B cell (primary cell): ENCODE results near the gene TRAP1. TPM values are rescaled to one million over a fixed set of nuclear protein-coding genes. Genes with fewer than 3 reads are reported as not detected.

ENCODE experiments used
- ATAC-seq: fragments of 200-7000 bp; cut with Tn5 transposase; one replicate; pipeline ENCODE4 v1.10.0; 2021; ENCODE audit warnings: low read depth, mild to moderate bottlenecking, moderate number of reproducible peaks, moderate library complexity
- CTCF ChIA-PET: fragments of 350-600 bp; sonication (Branson Sonifier 250); formaldehyde crosslinking; loops from one replicate; lab custom pipeline; 2021; ENCODE audit warnings: antibody characterized with exemption, inconsistent platforms; lab: Charles Lee
- POLR2A ChIA-PET: fragments of 350-600 bp; sonication (Branson Sonifier 250); formaldehyde crosslinking; loops from one replicate; lab custom pipeline; 2021; ENCODE audit warnings: antibody characterized with exemption; lab: Charles Lee
- DNase-seq: peaks from one replicate; pipeline ENCODE4 v3.0.0; 2013
- H2AFZ ChIP-seq: 2 replicates; pipeline ENCODE4 v1.6.1; 2012; ENCODE audit warnings: mild to moderate bottlenecking, low read depth, low read length; ENCODE audit not compliant: insufficient read depth, poor library complexity, severe bottlenecking
- H3K27ac ChIP-seq, 2 donors: 1 replicate in 1 of 2; 2 replicates in 1 of 2; pipeline ENCODE4 v1.5.1; 2012 to 2013; ENCODE audit warnings: low read length in 2 of 2, mild to moderate bottlenecking in 2 of 2, moderate library complexity in 1 of 2
- H3K27me3 ChIP-seq, 4 experiments: fragments of 200-600 bp in 1 of 4; sonication (generic) in 1 of 4; replicated peaks in 1 of 4; 1 replicate in 2 of 4; 2 replicates in 2 of 4; pipeline versions ENCODE4 v1.6.1 to v1.7.0; 2013 to 2016; ENCODE audit warnings: low read length in 3 of 4, mild to moderate bottlenecking in 2 of 4, mixed read lengths in 1 of 4, moderate library complexity in 1 of 4; ENCODE audit not compliant: insufficient read depth in 4 of 4, control insufficient read depth in 3 of 4; ENCODE audit errors: control extremely low read depth in 1 of 4
- H3K36me3 ChIP-seq, 2 experiments: replicated peaks in 1 of 2; 1 replicate in 1 of 2; 2 replicates in 1 of 2; pipeline versions ENCODE4 v1.6.1 to v1.7.1; 2013; ENCODE audit warnings: low read length in 1 of 2; ENCODE audit not compliant: insufficient read depth in 2 of 2, control insufficient read depth in 1 of 2; ENCODE audit errors: control extremely low read depth in 1 of 2, extremely low read depth in 1 of 2
- H3K4me1 ChIP-seq, 2 donors: fragments of 200-600 bp in 1 of 2; sonication (generic) in 1 of 2; 1 replicate in 1 of 2; 2 replicates in 1 of 2; pipeline versions ENCODE4 v1.5.1 to v1.6.1; 2013 to 2017; ENCODE audit warnings: low read length in 2 of 2; ENCODE audit not compliant: control insufficient read depth in 2 of 2, insufficient read depth in 2 of 2
- H3K4me2 ChIP-seq: replicated peaks from 2 replicates; pipeline ENCODE3; 2012; ENCODE audit warnings: mild to moderate bottlenecking, low read depth, low read length; ENCODE audit not compliant: poor library complexity, severe bottlenecking
- H3K4me3 ChIP-seq, 5 experiments: fragments of 200-600 bp in 1 of 5; sonication (generic) in 1 of 5; 1 replicate in 3 of 5; 2 replicates in 2 of 5; pipeline versions ENCODE4 v1.5.1 to v1.7.0; 2011 to 2016; ENCODE audit warnings: low read length in 4 of 5, mild to moderate bottlenecking in 4 of 5, low read depth in 2 of 5, control low read depth in 1 of 5, moderate library complexity in 1 of 5; ENCODE audit not compliant: insufficient read depth in 1 of 5; ENCODE audit errors: control extremely low read depth in 1 of 5, extremely low read depth in 1 of 5
- H3K79me2 ChIP-seq: fragments of 200-600 bp; sonication (generic); one replicate; pipeline ENCODE4 v1.6.0; 2016; ENCODE audit warnings: low read length; ENCODE audit not compliant: control insufficient read depth, insufficient read depth
- H3K9ac ChIP-seq: fragments of 200-600 bp; sonication (generic); 2 replicates; pipeline ENCODE4 v1.6.1; 2017; ENCODE audit warnings: mild to moderate bottlenecking, low read length, moderate library complexity
- H3K9me3 ChIP-seq, 3 donors: one replicate each; pipeline versions ENCODE4 v1.6.1 to v1.7.1; 2013; ENCODE audit warnings: low read length in 2 of 3; ENCODE audit not compliant: control insufficient read depth in 2 of 3, insufficient read depth in 1 of 3; ENCODE audit errors: control extremely low read depth in 1 of 3
- H4K20me1 ChIP-seq: 2 replicates; pipeline ENCODE4 v1.6.0; 2012; ENCODE audit warnings: mild to moderate bottlenecking, low read length; ENCODE audit not compliant: insufficient read depth, control insufficient read depth, poor library complexity, severe bottlenecking
- H3K27ac Mint-ChIP-seq: one replicate; pipeline ENCODE4 v1.8.0; 2021; ENCODE audit warnings: mixed read lengths
- H3K27me3 Mint-ChIP-seq: one replicate; pipeline ENCODE4 v1.8.0; 2021; ENCODE audit warnings: mixed read lengths
- H3K4me1 Mint-ChIP-seq: one replicate; pipeline ENCODE4 v1.8.0; 2021; ENCODE audit warnings: mixed read lengths
- H3K4me3 Mint-ChIP-seq: one replicate; pipeline ENCODE4 v1.8.0; 2021; ENCODE audit warnings: mixed read lengths
- H3K9me3 Mint-ChIP-seq: one replicate; pipeline ENCODE4 v1.8.0; 2022; ENCODE audit warnings: mixed read lengths; ENCODE audit not compliant: insufficient read depth
- EZH2 ChIP-seq: IDR thresholded peaks from 2 replicates; pipeline ENCODE4 v1.6.1; 2012; ENCODE audit warnings: borderline replicate concordance, low read depth, mild to moderate bottlenecking, moderate library complexity, low read length; ENCODE audit not compliant: insufficient read depth, poor library complexity, severe bottlenecking
- WGBS: methylation state at CpG from one replicate; pipeline ENCODE4 v1.1.5; 2013; ENCODE audit warnings: missing lambda C conversion rate; ENCODE audit not compliant: insufficient coverage; 5-methylcytosine and 5-hydroxymethylcytosine counted together
- intact Hi-C: fragments of 100-400 bp; cut with micrococcal nuclease; formaldehyde crosslinking; loops from one replicate; pipeline ENCODE4 v1.10.0; 2022
- polyA plus RNA-seq: library from polyadenylated mRNA; depleted of rRNA; stranded (reverse); fragments of >200 nt; gene quantifications from 2 replicates; pipeline ENCODE4 v1.2.3, GENCODE V29; 2012
- total RNA-seq, 2 donors: library from RNA; stranded (reverse); fragments of 120-200 nt in 1 of 2; gene quantifications; 1 replicate in 1 of 2; 2 replicates in 1 of 2; pipeline versions ENCODE4 v1.2.3 to v1.2.4, GENCODE V29; 2013 to 2022
- TF ChIP-seq, protein P1 (sequence below): fragments of 200-600 bp; IDR thresholded peaks from one replicate; pipeline ENCODE4 v1.8.0; 2022; ENCODE audit warnings: antibody characterized with exemption, mild to moderate bottlenecking

The TRAP1 gene
- total and polyA plus RNA-seq, 2 donors (not counting 1 experiment from before 2014, with no cell fraction given) = 51.1 to 88.4 TPM

DNA sequence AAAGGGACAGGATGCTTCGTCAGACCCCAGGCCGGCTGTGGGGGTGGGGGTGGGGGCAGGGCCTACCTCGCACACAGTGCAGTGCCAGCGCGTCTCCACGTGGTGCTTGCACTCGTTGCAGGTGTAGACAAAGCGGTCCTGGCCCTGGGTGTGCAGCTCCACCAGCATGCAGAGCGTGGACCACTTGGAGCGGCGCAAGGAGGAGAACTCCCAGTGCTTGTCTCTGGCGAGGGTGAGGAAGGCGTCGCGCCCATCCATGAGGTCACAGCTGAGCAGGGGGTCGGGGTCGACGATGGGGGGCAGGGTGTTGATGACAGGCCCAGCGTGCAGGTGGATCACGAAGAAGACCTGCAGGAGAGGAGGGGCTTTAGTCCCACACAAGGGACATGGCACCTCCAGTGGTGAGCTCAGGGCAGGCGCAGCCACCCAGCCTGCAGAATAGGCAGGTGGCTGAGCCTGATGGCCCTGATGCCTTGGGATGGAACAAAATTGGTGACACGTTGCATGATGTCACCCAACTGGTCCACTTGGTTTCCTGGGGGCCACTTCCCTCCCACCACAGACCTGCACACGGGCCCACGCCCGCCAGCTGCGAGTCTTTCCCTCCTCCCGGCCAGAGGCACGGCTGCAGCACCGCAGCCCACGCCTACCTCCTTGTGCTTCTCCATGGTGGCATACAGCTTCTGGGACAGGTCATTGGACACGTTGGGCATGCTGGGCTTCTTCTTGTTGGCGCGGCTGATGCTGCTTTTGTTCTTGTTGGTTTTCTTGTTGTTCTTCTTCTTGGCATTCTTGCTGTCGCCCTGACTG lies 14.0 kb upstream of the TRAP1 start:
- CTCF ChIA-PET = no interaction called here
- Histone ChIP-seq H3K4me3 (no peak overlapping the region), H3K79me2 (peaks cover 20% of the 10 kb centered on the region), H2AFZ (no peak overlapping the region), H3K4me2 (no peak overlapping the region), H3K27ac (no peak overlapping the region), H3K4me1 (no peaks in the 10 kb centered on the region), H3K9ac (no peak overlapping the region), H3K9me3 (no peaks in the 10 kb centered on the region), H3K36me3 (peaks cover 0 to 79% of the 10 kb centered on the region in 2 experiments), H4K20me1 (peaks cover 64% of the 10 kb centered on the region), H3K27me3 (no peaks in the 10 kb centered on the region)
- ATAC-seq (no peak), DNase-seq (no peak)
- Mint-ChIP-seq H3K4me3 (no peak overlapping the region), H3K4me1 (no peaks in the 10 kb centered on the region), H3K27me3 (no peaks in the 10 kb centered on the region), H3K27ac (no peak overlapping the region), H3K9me3 (no peaks in the 10 kb centered on the region)
- TF ChIP-seq EZH2 = no peak
- TF ChIP-seq, protein P1, sequence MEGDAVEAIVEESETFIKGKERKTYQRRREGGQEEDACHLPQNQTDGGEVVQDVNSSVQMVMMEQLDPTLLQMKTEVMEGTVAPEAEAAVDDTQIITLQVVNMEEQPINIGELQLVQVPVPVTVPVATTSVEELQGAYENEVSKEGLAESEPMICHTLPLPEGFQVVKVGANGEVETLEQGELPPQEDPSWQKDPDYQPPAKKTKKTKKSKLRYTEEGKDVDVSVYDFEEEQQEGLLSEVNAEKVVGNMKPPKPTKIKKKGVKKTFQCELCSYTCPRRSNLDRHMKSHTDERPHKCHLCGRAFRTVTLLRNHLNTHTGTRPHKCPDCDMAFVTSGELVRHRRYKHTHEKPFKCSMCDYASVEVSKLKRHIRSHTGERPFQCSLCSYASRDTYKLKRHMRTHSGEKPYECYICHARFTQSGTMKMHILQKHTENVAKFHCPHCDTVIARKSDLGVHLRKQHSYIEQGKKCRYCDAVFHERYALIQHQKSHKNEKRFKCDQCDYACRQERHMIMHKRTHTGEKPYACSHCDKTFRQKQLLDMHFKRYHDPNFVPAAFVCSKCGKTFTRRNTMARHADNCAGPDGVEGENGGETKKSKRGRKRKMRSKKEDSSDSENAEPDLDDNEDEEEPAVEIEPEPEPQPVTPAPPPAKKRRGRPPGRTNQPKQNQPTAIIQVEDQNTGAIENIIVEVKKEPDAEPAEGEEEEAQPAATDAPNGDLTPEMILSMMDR = no peak
- intact Hi-C loops = no loop called here
- POLR2A ChIA-PET = no interaction called here
- WGBS = 98% methylated on average over 33 of the region's 34 CpGs
